ENCODE measurements around the gene MEIS1.

MEIS1 gene

GRCh38 chr2:66573821-66574233, 138.9 kb downstream of the MEIS1 start:
- Histone ChIP-seq H3K9me3 (ENCODE audit: low read depth, low read length) (no peaks in the 10 kb centered on the region), H3K4me3 (peak overlapping the region; percentile 71), H3K27ac (peak overlapping the region; percentile 98), H3K36me3 (ENCODE audit: insufficient read depth, low read length) (peaks cover 43% of the 10 kb centered on the region), H3K9ac (ENCODE audit: insufficient read length) (peak overlapping the region; percentile 65)
- no peak for DNase-seq (ENCODE audit: low read depth, low spot score)
- no peak for TF ChIP-seq FOXP2 (optimal IDR thresholded peaks at IDR 0.05; ENCODE audit: control extremely low read depth, extremely low read length, insufficient read depth)
- no peak for TF ChIP-seq EZH2 (IDR thresholded peaks at IDR 0.05)
- peak; percentile 49 for TF ChIP-seq POLR2AphosphoS5 (IDR thresholded peaks at IDR 0.05; ENCODE audit: borderline replicate concordance, low read depth, low read length)

GRCh38 chr2:66574701-66575624, 140.0 kb downstream of the MEIS1 start:
- no peaks in the 10 kb centered on the region for H3K9me3 ChIP-seq (ENCODE audit: low read depth, low read length)
- H3K27ac ChIP-seq: peak overlapping the region; percentile 98
- peak overlapping the region; percentile 81 for H3K4me3 ChIP-seq
- peak; percentile 37; the same call in 1 of the 2 replicates for TF ChIP-seq POLR2AphosphoS5 (IDR thresholded peaks at IDR 0.05; ENCODE audit: borderline replicate concordance, low read depth, low read length)
- no peak for TF ChIP-seq FOXP2 (optimal IDR thresholded peaks at IDR 0.05; ENCODE audit: control extremely low read depth, extremely low read length, insufficient read depth)
- no peak for TF ChIP-seq EZH2 (IDR thresholded peaks at IDR 0.05)
- H3K36me3 ChIP-seq (ENCODE audit: insufficient read depth, low read length): peaks cover 31% of the 10 kb centered on the region
- peak; percentile 85 for DNase-seq (ENCODE audit: low read depth, low spot score)
- peak overlapping the region; percentile 88 for H3K9ac ChIP-seq (ENCODE audit: insufficient read length)

- H3K27ac ChIP-seq: peak overlapping the region; percentile 98
- peak overlapping the region; percentile 81 for H3K4me3 ChIP-seq
These were observed 140.8 kb downstream of the MEIS1 start for GRCh38 chr2:66575625-66576310.

GRCh38 chr2:66576311-66576560, 141.3 kb downstream of the MEIS1 start:
- H3K9me3 ChIP-seq (ENCODE audit: low read depth, low read length): no peaks in the 10 kb centered on the region
- TF ChIP-seq EZH2 (IDR thresholded peaks at IDR 0.05) (no peak), FOXP2 (optimal IDR thresholded peaks at IDR 0.05; ENCODE audit: control extremely low read depth, extremely low read length, insufficient read depth) (no peak), POLR2AphosphoS5 (IDR thresholded peaks at IDR 0.05; ENCODE audit: borderline replicate concordance, low read depth, low read length) (no peak)
- H3K36me3 ChIP-seq (ENCODE audit: insufficient read depth, low read length): peaks cover 18% of the 10 kb centered on the region
- H3K4me3 ChIP-seq: peak overlapping the region; percentile 81
- peak overlapping the region; percentile 88 for H3K9ac ChIP-seq (ENCODE audit: insufficient read length)
- DNase-seq (ENCODE audit: low read depth, low spot score): no peak
- H3K27ac ChIP-seq: peak overlapping the region; percentile 98

More at GRCh38 chr2:66575625-66576310, 140.8 kb downstream of the MEIS1 start:
- Histone ChIP-seq H3K9ac (ENCODE audit: insufficient read length) (peak overlapping the region; percentile 88), H3K9me3 (ENCODE audit: low read depth, low read length) (no peaks in the 10 kb centered on the region), H3K36me3 (ENCODE audit: insufficient read depth, low read length) (peaks cover 23% of the 10 kb centered on the region)
- DNase-seq (ENCODE audit: low read depth, low spot score): no peak
- TF ChIP-seq POLR2AphosphoS5 (IDR thresholded peaks at IDR 0.05; ENCODE audit: borderline replicate concordance, low read depth, low read length) (peak; percentile 58; the same call in 1 of the 2 replicates), FOXP2 (optimal IDR thresholded peaks at IDR 0.05; ENCODE audit: control extremely low read depth, extremely low read length, insufficient read depth) (peak; percentile 4), EZH2 (IDR thresholded peaks at IDR 0.05) (no peak)

GRCh38 chr2:66576561-66577320, 141.8 kb downstream of the MEIS1 start:
- TF ChIP-seq FOXP2 (optimal IDR thresholded peaks at IDR 0.05; ENCODE audit: control extremely low read depth, extremely low read length, insufficient read depth) (no peak), EZH2 (IDR thresholded peaks at IDR 0.05) (no peak)
- no peak for DNase-seq (ENCODE audit: low read depth, low spot score)
- peak overlapping the region; percentile 81 for H3K4me3 ChIP-seq

GRCh38 chr2:66577321-66578053, 142.6 kb downstream of the MEIS1 start:
- Histone ChIP-seq H3K9ac (ENCODE audit: insufficient read length) (peak overlapping the region; percentile 88), H3K4me3 (peak overlapping the region; percentile 81), H3K27ac (peak overlapping the region; percentile 98), H3K36me3 (ENCODE audit: insufficient read depth, low read length) (peaks cover 6% of the 10 kb centered on the region), H3K9me3 (ENCODE audit: low read depth, low read length) (no peaks in the 10 kb centered on the region)
- no peak for DNase-seq (ENCODE audit: low read depth, low spot score)
- TF ChIP-seq POLR2AphosphoS5 (IDR thresholded peaks at IDR 0.05; ENCODE audit: borderline replicate concordance, low read depth, low read length): 0 out of 2 replicates have a peak, but pooled peaks have one; percentile 12
- no peak for TF ChIP-seq FOXP2 (optimal IDR thresholded peaks at IDR 0.05; ENCODE audit: control extremely low read depth, extremely low read length, insufficient read depth)

More at GRCh38 chr2:66576561-66577320, 141.8 kb downstream of the MEIS1 start:
- Histone ChIP-seq H3K9ac (ENCODE audit: insufficient read length) (peak overlapping the region; percentile 88), H3K9me3 (ENCODE audit: low read depth, low read length) (no peaks in the 10 kb centered on the region), H3K36me3 (ENCODE audit: insufficient read depth, low read length) (peaks cover 13% of the 10 kb centered on the region), H3K27ac (peak overlapping the region; percentile 98)

GRCh38 chr2:66578054-66578686, 143.2 kb downstream of the MEIS1 start:
- Histone ChIP-seq H3K9me3 (ENCODE audit: low read depth, low read length) (no peaks in the 10 kb centered on the region), H3K27ac (peak overlapping the region; percentile 98), H3K9ac (ENCODE audit: insufficient read length) (no peak overlapping the region), H3K4me3 (peak overlapping the region; percentile 60), H3K36me3 (ENCODE audit: insufficient read depth, low read length) (no peaks in the 10 kb centered on the region; the same call in 1 of the 2 replicates)
- DNase-seq (ENCODE audit: low read depth, low spot score): no peak
- TF ChIP-seq FOXP2 (optimal IDR thresholded peaks at IDR 0.05; ENCODE audit: control extremely low read depth, extremely low read length, insufficient read depth) (no peak), POLR2AphosphoS5 (IDR thresholded peaks at IDR 0.05; ENCODE audit: borderline replicate concordance, low read depth, low read length) (no peak), EZH2 (IDR thresholded peaks at IDR 0.05) (no peak)
